ENCODE measurements around the gene NUP210.

DNA sequence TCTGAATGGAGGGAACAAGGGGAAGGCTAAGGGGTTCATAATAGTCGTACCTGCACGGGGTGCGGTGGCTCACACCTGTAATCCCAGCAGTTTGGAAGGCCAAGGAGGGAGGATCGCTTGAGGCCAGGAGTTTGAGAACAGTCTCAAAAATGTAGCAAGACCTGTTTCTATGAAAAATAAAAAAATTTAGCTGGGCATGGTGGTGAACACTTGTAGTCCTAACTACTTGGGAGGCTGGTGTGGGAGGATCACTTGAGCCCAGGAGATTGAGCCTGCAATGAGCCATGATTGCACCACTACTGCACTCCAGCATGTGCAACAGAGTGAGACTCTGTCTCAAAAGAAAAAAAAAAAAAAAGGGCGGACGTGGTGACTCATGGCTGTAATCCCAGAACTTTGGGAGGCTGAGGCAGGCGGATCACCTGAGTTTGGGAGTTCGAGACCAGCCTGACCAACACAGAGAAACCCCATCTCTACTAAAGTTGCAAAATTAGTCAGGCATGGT, 42.1 kb upstream of the NUP210 start:
- TF ChIP-seq, protein P1, sequence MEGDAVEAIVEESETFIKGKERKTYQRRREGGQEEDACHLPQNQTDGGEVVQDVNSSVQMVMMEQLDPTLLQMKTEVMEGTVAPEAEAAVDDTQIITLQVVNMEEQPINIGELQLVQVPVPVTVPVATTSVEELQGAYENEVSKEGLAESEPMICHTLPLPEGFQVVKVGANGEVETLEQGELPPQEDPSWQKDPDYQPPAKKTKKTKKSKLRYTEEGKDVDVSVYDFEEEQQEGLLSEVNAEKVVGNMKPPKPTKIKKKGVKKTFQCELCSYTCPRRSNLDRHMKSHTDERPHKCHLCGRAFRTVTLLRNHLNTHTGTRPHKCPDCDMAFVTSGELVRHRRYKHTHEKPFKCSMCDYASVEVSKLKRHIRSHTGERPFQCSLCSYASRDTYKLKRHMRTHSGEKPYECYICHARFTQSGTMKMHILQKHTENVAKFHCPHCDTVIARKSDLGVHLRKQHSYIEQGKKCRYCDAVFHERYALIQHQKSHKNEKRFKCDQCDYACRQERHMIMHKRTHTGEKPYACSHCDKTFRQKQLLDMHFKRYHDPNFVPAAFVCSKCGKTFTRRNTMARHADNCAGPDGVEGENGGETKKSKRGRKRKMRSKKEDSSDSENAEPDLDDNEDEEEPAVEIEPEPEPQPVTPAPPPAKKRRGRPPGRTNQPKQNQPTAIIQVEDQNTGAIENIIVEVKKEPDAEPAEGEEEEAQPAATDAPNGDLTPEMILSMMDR (IDR thresholded peaks at IDR 0.05; ENCODE audit: borderline replicate concordance, extremely low read depth, low read length, poor library complexity, severe bottlenecking): no peak
- TF ChIP-seq EZH2 (IDR thresholded peaks at IDR 0.05; ENCODE audit: borderline replicate concordance, low read depth, low read length, severe bottlenecking): no peak
